ENCODE measurements around the gene PEPD.

The PEPD gene

DNA sequence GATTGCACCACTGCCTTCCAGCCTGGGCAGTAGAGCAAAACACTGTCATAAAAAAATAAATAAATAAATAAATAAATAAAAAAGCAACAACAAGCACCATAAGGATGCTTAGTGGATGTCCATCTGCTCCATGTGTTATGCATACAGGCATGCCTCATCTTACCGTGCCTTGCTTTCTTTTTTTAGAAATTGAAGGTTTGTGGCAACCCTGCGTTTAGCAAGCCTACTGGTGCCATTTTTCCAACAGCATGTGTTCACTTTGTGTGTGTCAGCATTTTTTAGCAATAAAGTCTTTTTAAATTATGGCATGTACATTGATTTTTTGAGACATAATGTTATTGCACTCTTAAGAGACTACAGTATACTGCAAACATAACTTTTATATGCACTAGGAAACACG, 68.3 kb downstream of the PEPD start:
- no peak for DNase-seq

DNA sequence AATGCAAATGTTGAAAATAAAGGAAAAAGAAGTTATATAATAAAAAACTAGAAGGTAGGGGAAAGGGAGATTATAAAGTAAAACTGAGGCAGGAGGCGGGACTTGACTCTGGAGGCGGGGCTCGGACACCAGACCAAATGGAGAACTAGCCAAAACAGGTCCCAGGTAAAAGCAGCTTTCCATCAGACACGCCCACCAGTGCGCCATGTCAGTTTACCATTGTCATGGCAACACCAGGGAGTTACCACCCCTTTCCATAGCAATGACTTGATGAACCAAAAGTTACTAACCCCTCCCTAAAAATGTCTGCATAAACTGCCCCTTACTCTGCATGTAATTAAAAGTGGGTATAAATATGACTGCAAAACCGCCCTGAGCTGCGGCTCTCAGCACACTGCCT, 70.9 kb downstream of the PEPD start:
- DNase-seq: no peak

DNA sequence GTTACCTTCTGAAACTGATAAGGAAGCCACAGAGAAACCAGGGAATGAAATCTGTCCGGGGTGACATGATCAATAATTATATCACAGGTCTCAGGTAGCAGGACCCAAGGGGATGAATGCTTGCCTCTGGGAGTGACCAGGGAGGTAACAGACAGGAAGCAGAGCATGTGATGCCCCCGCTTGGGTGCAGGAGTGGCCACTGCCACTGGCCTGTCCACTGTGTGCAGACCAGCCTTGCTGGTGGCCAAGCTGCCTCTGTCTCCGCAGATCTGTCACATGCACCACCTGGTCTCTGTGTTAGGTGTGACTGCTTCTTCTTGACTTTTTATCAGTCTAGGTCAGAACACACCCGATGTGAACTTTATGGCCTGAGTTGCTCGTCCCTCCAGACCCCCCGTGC, 71.8 kb downstream of the PEPD start:
- no peak for DNase-seq

DNA sequence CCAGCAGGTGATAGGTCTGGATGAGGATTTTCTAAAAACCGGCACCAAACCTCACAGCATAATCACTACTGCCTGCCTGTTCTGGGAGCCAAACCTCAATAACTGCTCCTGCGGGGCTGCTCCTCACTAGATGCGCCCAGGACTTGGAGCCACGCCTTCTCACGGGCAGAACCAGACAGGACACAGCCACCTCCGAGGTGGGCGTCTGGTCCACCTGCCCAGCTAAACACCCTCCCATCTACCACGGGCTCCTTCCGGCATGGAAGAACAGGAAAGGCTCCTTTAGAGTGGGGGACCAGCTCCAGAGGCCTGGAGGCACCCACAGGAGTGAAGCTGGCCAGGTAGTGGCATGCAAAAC, 73.5 kb downstream of the PEPD start:
- no peak for DNase-seq

DNA sequence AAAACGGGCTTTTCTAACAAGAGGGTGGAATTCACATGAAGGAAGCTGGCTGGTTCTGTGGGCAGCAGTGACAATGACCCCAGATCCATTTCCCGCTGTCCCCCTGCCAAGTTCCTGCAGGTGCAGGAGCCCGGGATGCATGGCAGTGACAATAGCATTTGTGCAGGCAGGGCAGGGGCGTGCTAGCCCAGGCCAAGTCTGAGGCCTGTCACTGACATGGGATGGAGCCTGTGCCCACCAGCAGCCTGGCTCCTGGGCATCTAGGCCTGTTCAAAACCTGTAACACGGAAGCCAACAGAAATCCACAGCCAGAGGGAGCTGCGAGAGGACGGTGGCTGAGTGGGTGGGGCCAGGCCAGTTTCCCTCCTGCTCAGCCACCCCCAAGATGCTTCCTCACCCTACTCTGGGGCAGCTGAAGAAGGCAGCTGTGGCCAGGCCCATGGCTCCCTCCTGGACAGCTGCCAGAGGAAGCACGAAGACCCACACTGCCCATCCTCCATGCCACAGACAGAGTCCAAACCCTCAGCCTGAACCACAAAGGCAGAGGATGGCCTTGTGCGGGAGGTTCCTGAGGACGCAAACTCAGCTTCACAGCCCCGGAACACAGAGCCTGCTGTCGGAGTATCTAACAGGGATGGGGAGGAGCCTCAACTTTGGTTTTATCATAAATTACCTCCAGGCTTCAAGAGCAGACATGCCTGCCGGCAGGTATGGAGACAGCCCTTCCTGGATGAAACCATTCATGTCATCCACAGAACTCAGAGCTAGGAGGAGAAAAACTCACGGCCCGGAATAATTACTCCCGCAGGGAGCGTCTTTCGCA, 74.0 kb downstream of the PEPD start:
- no peak for DNase-seq

DNA sequence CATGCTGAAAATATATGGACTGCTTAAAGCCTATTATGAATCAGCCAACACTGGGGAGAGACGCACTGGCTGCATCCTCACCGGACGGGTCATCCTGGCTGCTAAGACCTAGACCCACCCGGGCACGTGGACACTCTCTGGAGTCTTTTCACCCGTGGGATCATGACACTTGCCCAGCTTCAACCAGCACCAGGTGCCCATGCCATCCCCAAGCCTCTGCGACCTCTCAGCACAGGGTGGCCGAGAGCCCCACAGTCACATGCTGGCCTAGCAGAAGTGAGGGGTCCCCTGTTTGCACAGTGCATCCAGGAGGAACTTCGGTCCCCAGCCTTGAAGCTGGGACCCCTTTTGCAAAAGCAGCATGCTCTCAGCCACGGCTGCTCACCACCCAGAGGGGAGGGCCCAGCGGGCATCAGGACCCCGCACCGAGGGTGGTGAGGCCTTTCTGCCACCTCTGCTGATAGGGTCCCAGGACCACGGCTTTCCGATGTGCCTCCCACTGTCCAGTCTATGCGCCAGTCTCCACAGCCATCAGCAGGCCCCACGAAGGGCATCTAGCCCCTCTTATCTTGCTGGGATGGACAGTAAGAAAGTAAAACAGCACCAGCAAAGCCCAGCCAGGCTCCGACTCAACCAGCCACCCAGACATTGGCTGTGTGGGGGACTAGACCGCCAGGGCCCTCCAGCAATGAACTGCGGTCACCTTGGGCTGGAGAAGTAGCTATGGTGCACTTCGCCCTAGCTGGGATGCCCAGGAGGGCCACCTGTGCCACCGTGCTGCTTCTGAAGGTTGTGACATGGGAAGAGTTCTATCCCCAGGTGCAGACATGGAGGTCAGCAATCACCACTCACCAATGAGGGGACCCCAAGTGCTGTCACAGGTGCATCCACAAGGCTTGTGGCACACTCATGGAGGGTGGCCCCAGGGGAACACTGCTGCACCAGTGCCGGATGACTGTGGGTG, 75.0 kb downstream of the PEPD start:
- no peak for DNase-seq

DNA sequence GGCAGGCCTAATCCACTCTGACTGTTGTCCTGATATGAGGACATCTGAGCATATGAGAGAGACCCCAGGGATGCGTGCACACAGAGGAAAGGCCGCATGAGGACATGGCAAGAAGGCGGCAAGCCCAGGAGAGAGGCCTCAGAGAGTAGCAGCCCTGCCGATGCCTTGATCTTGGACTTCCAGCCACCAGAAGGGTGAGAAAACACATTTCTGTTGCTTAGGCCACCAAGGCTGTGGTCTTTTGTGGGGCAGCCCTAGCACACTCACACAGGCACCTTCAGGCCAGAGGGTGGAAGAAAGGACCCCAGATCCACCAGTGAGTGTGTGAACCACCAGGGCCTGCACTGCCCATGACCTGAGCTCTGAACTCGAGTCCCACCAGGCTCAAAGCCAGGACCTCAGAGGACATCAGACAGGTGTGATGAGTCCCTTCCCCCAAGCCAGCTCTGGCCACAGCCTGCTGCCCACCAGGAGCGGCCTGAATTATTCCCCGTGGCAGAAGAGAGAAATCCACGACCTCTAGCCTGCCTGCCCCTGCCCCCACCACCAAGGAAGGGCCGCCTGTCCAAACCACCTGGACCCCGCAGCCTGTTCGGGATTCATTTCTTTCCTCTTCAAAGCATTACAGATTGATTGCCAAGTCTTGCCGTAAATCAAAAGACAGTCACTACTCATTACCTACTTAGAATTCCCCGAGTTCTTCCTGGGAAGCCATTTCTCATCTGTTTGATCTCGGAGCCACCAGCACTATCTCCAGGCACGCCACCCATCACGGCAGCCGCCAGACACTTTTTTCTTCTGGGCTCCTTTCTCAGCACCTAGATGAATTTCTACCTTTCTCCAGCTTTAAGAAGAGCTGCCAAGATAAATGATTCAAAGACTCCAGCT, 75.9 kb downstream of the PEPD start:
- no peak for DNase-seq

DNA sequence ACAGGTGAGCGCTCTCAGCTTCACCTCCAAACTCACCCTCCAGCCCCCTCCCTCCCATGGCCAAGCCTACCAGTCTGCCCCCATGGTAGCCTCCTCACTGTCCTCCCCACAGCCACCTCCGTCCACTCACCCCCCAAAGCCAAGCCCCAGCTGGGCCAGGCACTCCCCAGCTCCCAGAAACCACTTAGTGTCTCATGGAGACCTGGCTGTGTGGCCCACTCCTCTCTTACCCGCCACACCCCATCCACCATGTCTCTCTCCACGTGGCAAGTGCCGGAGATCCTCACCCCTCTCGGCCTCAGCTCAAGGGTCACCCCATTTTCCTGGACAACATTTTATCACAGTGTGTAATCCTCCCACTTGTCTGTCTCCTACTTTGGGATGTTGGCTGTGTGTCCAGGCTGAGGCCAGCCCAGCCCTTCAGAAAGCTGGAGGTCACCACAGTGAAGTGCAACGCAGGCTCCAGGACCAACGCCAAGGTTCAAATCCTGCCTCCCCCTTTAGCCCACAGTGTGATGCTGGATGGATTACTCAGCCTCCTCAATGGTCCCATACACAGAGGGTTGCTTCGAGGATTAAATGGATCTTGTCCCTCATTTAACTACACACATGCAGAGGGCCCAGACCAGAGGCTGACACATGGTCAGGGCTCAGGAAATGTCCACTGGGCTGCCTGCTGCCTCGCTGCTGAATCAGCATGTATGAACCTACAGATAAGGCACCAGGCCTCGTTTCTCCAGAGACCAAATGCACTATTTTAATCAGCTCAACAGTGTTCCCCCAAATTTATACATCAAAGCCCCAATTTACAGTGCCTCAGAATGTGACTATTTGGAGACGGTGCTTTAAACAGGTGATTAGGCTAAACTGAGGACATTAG, 76.8 kb downstream of the PEPD start:
- DNase-seq: no peak

DNA sequence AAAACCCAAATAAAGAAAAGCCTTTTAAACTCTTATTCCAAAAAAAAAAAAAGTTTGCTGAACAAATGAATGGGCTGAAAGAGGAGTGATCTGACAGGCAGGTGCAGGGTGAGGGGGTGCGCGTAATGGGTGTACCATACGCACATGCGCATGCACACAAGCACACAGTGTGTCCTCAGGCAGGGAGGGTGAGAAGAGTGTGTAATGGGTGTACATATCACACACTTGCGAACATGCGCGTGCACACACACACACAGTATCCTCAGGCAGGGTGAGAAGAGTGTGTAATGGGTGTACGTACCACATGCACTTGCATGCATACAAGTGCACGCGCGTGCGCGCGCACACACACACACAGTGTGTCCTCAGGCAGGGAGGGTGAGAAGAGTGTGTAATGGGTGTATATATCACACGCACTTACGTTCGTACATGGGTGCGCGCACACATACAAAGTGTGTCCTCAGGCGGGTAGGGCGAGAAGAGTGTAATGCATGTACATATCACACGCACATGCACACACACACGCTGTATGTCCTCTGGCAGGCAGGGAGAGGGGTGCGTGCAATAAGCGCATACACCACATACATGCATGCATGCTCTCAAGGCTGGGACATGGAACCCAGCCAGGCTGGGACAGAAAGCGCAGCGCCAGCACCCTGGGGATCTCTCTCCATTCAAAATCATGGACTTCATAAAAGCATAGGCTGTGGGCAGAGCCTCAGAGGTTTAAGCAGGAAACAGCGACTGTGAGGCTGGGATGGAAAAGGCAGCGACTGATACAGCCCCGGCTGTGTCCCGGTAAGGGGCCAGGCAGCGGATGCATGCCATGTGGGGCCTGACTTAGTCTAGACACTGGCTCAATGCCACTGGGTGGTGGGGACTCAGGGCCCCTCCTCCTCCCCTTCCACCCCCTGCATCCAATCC, 77.7 kb downstream of the PEPD start:
- DNase-seq: no peak

DNA sequence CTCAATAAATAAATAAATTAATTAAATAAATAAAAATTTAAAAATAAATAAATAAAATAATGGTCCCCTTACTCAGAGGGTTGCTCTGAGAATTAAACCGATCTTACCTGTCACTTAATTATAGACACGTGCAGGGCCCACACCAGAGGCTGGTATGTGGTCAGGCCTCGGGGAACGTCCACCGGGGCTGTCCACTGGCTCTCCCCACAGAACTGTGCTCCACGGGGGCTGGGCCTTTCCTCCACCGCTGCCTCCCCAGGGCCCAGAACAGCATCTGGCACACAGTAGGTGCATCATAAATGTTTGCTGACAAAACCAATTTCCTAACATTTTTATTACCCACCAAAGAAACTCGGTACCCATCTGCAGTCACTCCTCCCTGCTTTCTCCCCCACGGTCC, 78.9 kb downstream of the PEPD start:
- DNase-seq: no peak

DNA sequence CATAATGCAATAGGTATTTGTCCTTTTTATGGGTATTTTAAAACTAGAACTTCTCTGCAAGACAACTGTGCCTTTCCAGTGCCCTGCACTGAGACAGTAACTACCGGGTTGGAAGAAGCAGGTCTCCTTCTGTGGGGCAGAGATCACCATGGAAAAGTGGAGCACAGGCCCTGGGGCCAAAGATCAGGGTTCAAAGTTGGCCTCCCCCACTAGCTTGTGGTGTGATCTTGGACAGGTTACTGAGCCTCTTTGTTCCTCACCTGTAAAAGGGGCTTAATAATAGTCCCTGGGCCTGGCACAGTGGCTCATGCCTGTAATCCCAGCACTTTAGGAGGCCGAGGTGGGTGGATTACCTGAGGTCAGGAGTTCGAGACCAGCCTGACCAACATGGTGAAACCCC, 79.8 kb downstream of the PEPD start:
- DNase-seq: no peak

DNA sequence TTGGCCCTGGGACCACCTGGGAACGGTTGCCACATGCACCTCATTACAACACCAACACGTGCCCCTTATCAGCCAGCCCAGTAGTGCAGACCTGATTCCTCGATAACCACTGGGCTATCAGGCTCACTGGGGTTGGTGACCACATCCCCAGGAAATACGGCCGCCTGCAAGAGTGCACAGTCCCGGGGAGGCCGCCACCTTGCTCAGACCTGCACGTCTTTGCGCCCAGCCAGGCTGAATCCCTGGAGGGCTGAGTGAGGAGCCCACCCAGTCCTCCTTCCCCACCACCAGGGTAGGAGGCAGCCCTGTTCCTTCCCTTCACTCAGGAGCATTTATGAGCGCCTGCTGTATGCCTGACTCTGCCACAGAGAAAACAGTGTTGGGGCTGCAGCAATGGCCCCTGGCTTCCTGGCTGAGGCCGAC, 80.3 kb downstream of the PEPD start:
- no peak for DNase-seq

DNA sequence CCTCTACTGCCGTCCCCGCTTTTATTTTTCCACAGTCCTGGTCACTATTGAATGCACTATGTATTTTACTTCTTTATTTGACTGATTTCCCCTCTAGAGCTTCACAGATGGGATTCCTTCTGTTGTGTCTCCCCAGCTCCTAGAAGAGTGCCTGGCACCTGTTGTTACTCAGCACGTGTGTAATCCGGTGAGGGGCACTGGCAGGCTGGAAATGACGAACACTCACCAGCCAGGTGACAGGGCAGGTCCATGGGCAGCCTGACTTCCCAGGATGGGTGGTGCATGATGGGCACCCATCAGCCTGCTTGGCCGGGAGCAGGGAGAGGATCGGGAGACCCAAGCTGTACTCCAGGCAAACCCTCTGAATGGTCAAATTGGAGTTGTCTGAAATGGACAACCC, 80.9 kb downstream of the PEPD start:
- DNase-seq: no peak

DNA sequence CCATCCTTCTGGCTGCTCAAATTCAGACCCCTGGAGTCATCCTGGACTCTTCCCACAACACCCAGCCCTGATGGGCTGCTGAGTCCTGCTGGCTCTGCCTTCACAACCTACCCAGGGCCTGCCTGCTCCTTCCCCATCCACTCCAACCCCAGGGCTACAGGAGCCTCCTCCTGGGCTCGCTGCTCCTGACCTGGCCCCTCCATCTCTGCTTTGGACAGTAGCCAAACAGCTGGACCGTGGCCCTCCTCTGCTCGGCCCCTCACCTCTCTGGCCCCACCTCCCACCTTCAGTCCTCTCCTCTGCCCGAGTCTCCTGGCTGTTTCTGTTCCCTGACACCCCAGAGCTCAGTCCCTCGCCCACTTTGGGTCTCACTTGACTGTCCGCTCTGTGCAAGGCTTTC, 81.3 kb downstream of the PEPD start:
- DNase-seq: no peak

DNA sequence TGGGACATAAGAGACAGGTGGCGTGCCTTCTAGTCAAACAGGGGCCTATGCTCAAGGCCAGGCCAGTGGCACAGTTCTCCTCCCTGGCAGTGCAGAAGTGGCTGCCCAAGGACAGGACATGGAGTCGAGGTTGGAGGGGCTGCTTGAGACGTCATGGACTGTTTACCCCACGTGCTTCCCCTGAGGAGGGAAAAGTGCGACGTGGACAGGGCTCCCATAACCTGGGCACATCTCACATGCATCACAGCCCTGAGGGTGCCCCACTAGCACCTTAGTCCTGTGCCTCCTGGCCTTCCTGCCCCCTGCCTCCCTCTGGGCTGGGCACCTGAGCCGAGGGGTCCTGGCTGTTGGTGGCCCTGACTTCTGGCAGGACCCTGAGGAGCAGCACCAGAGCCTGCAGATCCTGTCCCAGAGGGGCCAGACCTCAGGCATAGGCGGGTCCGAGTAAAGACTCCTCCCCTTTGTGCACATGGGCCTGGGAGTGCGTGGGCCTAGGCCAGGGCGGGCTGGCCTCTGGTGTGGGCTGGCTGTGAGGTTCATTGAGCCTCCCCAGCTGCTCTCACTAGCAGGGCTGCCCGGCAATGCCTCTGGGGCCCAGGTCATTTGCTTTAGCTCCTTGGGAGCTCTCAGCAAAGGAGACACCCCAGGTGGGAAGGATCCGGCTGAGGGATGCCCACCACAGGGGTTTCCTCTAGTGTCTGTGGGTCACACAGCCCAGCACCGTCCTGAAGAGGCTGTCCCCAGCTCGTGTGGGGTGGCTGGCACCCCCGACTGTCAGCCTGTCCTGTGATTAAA, 82.4 kb downstream of the PEPD start:
- DNase-seq: no peak

DNA sequence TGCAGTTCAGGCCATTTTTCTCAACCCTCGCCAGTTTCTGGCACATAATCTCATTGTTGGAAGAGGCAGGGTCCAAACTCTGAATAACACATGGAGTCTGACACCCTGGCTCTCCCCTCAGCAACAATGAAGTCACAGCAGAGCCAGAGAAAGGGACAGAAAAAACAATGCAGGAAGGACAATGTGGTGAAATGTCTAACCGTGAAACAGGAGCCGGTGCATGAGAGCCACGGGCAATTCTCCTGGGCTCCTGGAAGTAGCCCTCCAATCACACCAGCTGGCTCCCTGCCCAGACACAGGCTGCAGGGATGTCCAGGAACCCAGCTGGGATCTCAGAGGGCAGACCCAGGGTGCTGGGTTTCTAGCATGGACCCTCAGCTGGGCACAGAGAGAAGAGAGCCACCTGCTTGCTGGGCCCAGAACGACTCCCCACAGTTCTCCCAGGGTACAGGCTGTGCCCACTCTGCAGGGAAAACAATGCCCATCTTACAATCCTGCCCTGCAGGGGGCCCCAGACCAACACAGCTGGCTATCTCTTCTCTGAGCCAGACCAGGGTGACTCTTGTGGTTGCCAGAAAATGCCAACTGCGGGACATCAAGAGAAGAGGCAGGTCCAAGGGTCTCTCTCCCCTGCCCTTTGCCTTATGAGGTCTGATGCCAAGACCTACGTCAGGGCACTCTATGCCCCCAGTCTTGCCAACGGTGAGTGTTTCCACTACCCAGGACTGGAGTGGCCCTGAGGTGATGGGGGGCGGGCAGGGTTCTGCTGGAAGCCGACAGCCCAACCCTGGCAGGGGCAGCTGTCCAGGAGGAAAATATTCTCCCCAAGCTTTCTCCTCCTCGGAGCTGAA, 83.5 kb downstream of the PEPD start:
- peak; percentile 76 for DNase-seq

DNA sequence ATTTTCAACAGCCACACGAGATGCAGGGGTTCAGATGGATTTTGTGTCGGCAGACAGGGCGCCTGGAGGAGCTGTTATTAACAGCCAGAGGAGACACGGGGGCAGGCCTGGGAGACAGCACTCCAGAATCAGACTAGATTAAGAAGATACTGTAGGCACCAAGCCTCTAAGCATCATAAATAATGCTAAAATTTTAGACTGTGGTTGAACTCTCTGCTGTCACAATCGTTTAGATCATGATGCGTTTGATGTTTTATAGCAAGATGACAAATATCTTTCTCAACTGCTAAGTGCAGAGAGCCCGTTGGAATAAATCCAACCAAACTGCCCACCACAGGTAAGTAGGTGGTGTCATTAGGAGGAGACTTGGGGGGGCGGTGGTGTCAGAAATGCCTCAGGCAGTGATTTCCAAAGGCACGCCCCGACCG, 84.2 kb downstream of the PEPD start:
- no peak for DNase-seq

DNA sequence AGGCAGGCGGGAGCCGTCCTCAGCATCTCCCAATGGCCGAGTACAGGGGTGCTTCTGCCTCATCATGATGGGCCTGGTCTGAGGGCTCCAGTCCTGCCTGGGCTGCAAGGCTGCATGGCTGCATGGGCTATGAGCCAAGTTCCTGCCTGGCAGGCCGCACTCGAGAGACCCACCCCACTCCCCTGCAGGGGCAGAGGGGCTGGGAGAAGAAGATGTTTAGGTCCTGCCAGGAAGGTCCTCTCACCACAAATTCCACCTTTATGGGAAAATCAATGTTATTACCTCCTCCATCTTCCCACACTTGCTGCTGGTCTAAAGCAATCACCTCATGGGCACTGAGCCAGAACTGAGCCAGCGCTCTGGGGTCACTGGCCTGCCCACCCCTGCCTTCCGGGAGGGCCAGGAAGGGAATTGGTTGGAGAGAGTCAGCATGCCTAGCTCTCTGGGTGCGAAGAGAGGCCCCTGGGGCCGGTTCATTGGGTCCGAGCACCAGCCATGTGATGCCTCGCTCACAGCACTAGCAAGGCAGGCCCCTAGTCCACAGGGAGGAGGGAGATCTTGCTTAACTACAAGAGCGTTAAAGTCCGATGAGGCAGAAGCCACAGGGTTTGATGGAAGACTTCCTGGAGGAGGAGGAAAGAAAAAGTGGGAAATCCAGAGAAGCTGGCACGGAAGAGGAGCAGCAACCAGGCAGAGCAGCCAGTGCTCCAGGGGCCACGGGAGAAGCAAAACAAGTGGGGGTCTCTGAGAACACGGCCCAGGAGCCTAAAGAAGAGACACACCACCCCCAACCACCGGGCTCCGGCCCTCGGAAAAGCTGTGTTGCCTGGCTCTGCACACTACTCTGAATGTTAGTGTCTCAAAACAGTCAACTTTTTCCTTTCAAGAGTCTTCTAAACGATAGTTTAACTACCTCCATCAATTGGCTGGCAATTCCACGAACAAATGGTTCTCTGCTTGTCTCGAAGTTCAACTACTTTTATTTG, 84.9 kb downstream of the PEPD start:
- no peak for DNase-seq
